GM12891 (cell line): ENCODE data around the gene MYLK4.
A peak's percentile ranks its signal among the peaks of the same experiment; 100 is the strongest.

Experiments
- DNase-seq: peaks from one replicate; pipeline ENCODE4 v3.0.0; 2011; ENCODE audit warnings: low spot score; ENCODE audit not compliant: insufficient read length
- FAIRE-seq: peaks from 2 replicates; lab custom pipeline; 2011; peaks lifted over from hg19 to GRCh38; lab: Jason Lieb, UNC
- PAX5 ChIP-seq: IDR thresholded peaks from 2 replicates; pipeline ENCODE4 v1.6.1; 2011; ENCODE audit warnings: low read length, moderate library complexity, mild to moderate bottlenecking; ENCODE audit not compliant: insufficient read depth, severe bottlenecking
- POLR2A ChIP-seq: IDR thresholded peaks from 2 replicates; pipeline ENCODE4 v1.6.1; 2011; ENCODE audit warnings: low read depth, low read length, control low read depth
- POLR2AphosphoS5 ChIP-seq: IDR thresholded peaks from 2 replicates; pipeline ENCODE4 v1.6.1; 2011; ENCODE audit warnings: low read depth, low read length, control low read depth
- POU2F2 ChIP-seq: IDR thresholded peaks from 2 replicates; pipeline ENCODE4 v1.6.1; 2011; ENCODE audit warnings: low read depth, mild to moderate bottlenecking, control low read depth, low read length, moderate library complexity
- SPI1 ChIP-seq: IDR thresholded peaks from 2 replicates; pipeline ENCODE4 v1.6.1; 2011; ENCODE audit warnings: low read depth, low read length, control low read depth
- TAF1 ChIP-seq: IDR thresholded peaks from 2 replicates; pipeline ENCODE4 v1.6.1; 2011; ENCODE audit warnings: low read depth, low read length, control low read depth

MYLK4 gene

DNA sequence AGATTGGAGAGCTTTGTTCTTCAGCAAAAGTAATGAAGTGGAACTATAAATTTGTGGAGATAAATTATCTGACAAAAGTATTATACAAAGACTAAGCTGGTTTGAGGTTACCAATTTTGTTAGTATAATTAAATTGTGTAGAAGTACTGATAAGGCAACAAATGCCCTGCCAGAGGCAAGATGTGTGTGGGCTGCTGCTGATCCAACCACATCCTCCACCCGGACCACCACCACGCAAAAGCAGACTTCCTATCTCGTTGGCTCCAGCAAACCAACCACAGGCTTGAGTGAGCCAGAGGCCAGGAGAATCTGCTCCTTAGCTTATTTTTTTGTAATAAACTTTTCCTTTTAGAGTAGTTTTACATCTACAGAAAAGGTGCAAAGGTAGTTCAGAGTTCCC lies 1.1 kb upstream of the MYLK4 start:
- TF ChIP-seq SPI1: no peak
- TF ChIP-seq POU2F2: no peak
- no peak for TF ChIP-seq PAX5
- no peak for TF ChIP-seq POLR2AphosphoS5
- TF ChIP-seq POLR2A: no peak
- TF ChIP-seq TAF1: no peak
- no peak for FAIRE-seq
- no peak for DNase-seq

DNA sequence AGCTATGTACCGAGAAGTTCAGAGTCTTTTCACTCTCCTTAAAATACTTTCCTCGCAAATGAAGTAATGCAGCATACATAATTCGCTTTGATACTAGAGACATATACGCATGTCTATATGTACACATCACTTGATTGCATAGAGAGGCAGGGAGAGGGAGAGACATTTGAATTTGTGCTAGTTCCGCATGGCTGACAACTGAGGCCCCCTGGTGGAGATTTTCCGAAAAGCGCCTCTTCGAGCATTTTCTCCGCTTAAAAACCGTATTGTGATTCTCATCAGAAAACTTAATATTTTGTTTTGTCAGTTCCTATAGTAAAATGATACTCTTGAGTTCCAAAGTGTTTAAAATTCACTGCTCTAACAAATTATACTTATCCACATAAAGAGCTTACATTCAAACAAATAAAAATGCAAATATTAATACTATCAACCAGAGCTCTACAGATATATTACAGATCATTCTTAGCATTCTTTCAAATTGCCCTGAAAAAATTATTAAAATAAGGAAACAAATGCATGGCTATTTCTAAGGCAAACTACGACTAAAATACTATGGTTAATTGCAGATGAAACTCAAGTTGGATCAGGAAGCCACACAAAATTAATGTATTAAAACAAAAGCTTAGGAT lies 637 bp downstream of the MYLK4 start:
- DNase-seq (no peak), FAIRE-seq (peak; percentile 52)
- TF ChIP-seq SPI1 (no peak), PAX5 (peak; percentile 99)

DNA sequence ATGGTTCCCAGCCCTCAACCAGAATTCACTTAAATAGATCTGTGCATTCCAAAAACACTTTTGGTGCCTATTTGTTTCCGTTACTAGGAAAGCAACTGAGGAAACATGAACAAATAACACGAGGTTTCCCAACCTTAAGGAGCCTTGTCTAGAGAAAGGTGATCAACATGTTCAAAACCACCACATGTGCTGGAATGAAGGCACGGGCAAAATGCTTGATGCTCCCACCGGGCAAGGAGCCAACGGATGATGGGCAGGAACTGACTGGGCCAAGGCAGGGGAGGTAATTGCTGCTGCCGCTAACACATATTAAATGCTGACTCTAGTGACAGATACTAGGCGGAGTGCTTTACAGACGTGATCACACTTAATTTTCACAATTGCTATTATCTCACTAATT lies 2.5 kb downstream of the MYLK4 start:
- DNase-seq (no peak), FAIRE-seq (no peak)
- no peak for TF ChIP-seq SPI1
- no peak for TF ChIP-seq TAF1

DNA sequence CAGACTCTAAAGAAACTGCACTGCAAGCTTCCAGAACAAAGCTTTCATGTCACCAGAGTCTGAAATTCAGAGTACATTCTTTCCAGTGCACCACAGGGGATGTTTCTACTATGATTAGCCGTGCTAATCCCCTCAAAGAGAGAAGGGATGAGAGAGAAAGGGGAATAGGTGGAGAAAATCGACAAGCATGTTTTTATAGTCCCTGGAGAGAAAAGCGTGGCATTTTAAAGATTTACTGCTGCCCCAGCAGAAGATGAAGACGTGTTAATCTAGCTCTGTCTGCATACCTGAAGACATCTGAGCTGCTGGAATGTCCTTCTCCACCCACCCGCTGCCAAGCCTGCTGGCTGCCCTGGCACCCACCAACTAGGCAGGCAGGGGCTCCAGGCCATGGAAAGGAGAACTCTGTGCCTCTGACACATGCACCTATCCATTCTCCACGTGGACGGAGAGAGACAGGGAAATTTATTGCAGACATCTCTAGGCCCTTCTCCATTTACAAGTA lies 4.1 kb downstream of the MYLK4 start:
- no peak for TF ChIP-seq TAF1
- FAIRE-seq: no peak
- no peak for DNase-seq

DNA sequence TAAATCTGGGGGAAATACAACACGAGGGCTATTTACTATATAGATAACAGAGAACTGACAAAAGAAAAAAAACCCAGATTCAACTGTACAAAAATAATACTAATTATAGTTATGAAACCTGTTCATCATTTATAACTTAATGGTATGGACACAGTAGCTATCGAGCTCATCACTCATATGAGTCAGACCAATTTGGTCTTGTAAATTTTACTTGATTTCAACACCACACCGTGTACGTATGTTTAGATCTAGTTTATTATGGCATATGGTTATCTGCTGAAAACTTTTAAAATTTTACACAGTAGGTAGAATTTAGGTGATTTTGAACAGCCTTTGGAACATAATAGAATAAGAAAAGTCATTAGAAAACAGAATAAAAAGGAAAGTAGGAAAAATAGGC lies 5.5 kb downstream of the MYLK4 start:
- FAIRE-seq: no peak
- TF ChIP-seq POLR2AphosphoS5 (no peak), SPI1 (no peak), PAX5 (no peak), TAF1 (no peak), POLR2A (no peak), POU2F2 (no peak)
- DNase-seq: no peak

DNA sequence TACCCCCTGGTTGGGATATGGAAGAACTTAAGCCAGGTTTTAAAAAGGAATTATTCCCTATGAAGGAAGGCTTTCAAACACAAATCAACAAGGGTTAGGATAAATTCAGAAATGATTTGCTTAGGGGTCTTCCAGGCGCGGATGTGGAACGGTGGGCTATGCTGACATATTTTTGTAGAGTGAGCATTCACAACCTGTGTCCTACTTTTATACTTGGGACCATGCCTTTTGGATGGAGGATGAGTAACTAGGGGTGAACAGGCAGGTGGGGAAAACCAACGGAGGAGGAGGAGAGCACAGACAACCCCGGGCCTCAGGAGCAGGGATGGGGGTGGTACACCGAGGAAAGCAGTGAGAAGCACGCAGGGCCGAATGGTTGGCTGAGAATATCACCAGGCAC lies 5.9 kb downstream of the MYLK4 start:
- DNase-seq: no peak
- TF ChIP-seq PAX5 (no peak), POLR2AphosphoS5 (no peak), SPI1 (no peak), POU2F2 (no peak), POLR2A (no peak), TAF1 (no peak)
- no peak for FAIRE-seq

DNA sequence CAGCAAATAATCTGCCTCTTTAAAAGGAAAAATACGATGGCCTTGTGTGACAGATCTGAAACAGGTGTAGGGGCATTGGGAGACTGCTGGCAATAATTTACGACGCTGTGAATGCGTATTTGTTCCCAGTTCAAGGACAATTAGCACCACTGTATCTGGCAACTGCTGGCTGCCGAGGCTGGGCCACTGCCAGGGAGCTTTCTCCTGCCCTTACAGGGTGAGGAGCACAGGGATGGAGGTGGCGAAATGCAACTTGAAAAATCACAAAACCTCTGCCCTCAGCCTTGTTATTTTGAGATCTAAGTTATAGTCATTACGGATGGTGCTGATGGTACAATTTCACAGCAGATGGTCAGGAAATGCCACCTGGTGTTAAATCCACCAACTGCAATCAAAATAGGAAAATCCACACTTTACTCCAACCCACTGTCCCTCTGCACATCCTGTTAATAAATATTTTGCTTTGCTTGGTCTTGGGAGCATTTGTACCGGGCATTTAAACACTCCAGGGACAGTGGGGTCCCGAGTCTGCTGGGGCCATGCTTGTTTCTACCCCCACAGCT lies 6.4 kb downstream of the MYLK4 start:
- no peak for TF ChIP-seq POLR2AphosphoS5
- no peak for TF ChIP-seq POLR2A
- no peak for FAIRE-seq
- DNase-seq: no peak

DNA sequence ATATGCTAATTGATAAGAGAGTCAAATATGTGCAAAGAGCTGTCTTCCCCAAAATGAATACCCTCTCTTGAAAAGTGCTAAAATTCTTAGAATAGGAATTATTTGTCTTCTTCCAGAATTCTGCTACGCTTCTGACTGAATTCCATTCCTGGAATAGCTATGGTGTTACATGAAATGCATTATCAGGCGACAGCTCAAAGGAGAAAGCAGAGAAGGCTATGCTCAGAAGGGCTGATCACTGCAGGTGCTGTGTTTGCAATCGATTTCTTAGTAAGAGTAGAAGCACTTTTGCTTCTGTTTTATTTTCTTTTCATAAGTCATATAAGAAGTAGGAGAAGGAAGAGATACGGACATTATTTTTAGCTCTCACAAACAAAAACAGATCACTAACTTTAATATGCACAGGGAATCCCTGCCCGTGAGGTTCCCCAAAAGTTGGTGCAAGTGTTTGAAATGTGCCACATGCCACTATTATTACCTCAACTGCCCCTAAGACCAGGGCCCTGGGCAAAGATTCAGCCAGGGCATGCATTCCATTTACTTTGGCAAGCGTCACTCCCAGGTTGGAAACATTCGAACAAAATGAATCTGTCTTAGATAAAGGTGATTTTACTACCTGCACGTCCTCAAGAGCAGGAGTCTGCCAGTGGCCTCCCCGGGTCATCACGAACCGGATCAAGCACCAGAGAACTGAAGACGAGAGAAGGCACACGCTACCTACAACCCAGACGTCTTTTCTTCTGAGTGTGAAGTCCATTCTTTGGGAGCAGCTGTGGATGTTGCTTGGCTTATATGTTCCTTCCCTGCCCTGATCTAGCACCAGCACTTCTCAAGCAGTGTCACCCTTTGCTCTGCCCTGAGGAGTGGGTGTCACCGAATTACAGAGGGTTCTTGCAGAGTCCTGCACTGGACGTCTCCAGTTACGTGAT lies 7.2 kb downstream of the MYLK4 start:
- TF ChIP-seq POLR2A (no peak), TAF1 (no peak), PAX5 (no peak), POU2F2 (no peak), SPI1 (no peak), POLR2AphosphoS5 (no peak)
- FAIRE-seq: no peak

DNA sequence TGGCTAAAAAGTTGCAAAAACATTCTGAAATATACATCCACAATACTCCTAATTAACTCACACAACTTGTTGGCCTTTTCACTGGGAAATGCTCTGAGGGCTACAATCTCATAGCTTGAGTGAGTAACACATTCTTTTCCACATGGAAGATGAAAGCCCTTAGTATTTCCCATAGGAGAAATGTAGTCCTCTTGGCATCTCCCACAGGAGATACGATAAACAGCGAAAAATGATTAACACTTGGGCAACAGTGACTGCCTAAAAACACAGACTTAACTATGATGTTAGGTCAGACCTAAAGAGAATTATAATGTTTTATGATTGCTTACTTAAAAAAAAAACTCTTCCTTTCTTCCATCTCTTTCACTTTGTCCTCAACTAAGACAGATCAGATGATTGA lies 9.0 kb downstream of the MYLK4 start:
- TF ChIP-seq POLR2A (no peak), POU2F2 (no peak), POLR2AphosphoS5 (no peak), SPI1 (no peak), PAX5 (no peak), TAF1 (no peak)
- DNase-seq (no peak), FAIRE-seq (no peak)

More for the DNA sequence above, 7.2 kb downstream of the MYLK4 start:
- no peak for DNase-seq

DNA sequence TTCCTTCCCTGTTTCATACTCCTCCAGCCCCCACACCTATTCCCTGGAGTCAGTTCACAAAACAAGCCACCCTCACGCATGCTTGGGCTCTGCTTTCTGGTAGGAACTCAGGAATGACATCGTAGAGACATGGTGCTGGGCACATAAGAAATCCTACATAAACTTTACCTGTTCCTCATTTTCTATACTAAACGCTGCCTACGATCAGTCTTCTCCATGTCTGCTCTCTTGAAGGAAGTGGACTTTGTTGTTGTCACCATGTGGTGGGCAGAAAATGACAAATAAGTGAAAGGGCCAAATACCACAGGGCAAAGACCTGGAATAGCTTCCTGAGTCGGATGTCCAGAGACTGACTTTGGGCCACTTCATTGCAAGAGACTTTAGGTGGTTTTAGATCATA lies 10.1 kb downstream of the MYLK4 start:
- FAIRE-seq (no peak), DNase-seq (no peak)
- TF ChIP-seq TAF1 (no peak), SPI1 (no peak), PAX5 (no peak), POU2F2 (no peak), POLR2A (no peak), POLR2AphosphoS5 (no peak)
